Smooth muscle cell of the brain vasculature (primary cell): ENCODE data around the gene ARHGEF10L.

ENCODE experiments used
- DNase-seq: peaks from one replicate; pipeline ENCODE4 v3.0.0-alpha.2; 2012; ENCODE audit warnings: low read depth, low spot score

Gene ARHGEF10L

DNA sequence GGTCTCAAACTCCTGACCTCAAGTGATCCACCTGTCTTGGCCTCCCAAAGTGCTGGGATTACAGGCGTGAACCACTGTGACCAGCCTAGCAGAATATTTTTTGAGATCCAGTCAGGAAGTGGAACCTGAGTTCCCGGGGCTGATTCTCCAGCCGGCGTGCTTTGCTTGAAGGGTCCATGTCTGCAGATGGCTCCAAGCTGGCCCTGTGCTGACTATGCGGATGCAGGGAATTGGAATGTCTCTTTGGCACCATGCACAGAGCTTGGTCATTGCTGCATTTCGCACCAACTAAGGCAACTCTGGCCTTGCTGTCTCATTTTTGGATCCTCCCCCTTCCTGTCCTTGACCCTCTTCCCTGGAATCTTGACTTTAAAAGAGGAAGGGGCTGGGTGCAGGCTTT, 28.1 kb downstream of the ARHGEF10L start:
- no peak for DNase-seq

DNA sequence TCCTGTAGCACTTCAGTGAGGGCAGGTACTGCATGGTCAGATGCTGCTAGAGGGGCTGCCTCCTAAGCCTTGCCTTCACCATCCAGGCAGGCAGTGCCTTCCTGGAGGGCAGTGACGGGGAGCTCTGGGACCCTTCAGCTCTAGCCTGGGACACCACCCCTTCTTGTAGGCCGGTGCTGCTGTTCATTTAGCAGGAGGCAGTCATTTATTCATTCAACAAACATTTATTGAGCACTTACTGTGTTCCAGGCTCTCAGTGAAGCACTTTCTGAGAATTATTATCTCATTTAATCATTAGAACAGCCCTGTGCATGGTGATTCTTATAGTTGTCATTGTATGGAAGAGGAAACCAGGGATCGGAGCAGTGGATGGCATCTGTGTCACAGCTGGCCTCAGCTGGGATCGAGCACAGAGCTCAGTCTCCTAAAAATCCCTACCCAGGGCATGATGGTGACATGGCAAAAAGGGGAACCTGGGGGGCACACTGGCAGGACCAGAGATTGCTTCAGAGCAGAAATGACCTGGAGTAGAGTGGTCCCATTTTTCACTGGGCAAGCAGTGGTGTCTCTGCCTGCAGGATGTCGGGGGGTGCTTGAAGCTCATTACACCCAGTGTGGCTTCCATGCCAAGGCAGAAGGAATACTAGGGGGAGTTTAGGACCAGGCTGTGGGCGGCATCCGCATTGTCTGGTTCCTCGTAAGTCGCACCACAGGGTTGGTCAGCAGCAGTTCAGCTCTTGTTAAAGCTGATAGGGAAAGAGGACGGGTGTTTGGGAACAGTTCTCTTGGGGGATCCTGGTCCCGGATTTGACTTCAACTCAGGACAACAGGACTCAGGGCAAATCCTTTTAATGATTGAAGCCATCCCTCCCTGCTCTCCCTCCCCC, 28.8 kb downstream of the ARHGEF10L start:
- no peak for DNase-seq

DNA sequence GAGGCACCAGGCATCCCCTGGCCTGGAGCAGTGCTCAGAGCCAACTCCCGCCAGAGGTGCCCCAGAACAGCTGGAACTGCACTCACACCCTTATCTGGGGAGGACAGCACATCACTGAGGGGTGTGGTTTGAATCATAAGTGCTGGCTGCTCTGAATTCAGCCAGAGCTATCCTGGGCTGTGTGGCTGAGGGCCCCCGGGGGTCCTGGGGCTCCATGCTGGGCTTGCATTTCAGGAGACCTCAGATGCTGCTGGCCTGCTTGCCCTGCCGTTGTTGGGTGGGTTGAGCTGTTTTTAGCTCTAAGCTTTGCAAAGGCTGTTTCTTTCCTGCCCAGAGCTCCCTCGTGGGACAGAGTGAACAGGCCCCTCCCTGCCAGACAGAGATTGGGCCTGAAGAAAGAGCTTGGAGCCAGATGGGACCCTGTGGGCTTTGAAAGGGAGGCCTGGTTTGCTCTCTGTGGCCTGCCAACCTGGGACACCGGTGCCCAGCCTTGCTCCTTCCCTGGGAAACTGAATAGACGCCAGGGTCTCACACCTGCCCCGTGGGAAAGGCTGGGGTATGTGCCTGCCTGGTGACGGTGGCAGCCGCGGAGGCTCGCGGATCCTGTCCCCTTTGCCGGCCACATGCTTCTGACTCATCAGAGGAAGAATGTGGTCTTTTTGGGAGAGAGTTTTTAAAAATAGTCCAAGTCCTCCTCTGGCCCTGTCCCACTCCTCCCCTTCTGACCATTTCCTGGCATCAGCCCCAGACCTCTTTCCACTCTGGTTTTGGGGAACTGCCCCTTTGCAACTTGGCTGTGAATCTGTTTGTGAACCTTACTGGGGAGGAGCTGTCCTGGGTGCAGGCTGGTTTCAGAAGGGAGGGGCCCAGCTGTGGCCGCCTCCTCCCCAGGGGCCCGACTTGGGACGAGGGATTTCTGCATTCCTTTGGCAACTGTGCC, 30.0 kb downstream of the ARHGEF10L start:
- no peak for DNase-seq

DNA sequence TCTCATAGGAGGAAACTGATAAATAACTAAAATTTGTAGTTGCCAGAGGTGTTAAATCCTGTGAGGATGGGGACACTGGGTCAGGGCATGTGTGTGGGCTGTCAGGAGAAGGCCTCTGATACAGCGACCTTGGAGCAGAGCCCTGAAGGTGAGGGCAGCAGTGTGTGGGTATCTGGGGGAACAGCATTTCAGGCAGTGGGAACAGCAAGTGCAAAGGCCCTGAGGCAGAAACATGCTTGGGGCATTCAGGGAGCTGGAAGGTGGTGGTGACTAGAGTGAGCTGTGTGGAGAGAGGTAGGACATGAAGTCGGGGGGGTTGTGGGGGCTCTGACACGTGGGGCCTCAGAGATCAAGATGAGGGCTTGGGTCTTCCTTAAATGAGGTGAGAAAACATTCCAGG, 30.7 kb downstream of the ARHGEF10L start:
- no peak for DNase-seq

DNA sequence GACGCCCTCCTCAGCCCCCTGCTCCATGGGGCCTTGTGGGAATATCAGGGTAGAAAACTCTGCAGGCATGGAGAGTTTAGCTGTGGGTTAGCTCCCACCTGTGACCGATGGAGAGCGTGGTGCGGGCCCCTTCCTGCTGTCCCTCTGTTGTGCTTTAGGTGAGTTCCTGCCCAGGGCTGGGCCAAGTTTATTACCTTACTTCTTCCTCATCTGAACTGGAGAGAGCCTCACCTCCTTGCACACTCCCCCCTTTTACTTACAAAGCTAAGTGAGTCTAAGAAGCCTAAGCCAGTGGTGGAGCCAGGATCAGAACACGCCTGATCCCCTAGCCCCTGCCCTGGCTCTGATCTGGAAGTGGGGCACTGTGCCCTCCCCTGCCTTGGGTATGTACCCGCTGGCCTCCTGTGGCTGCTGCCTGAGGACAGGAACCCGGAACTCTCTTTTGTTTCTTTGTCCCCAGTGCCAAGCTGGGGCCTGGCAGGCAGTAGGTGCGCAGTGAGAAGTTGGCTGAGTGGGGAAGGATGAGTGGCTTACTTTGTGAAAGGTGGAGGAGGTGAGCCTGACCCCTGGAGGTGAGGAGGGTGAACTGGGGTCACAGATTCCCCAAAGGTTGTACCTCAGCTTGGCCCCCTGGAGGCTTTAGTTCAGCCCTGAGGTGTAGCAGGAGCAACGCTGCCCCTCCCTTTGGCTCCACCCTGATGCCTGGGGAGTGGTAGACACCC, 32.9 kb downstream of the ARHGEF10L start:
- no peak for DNase-seq

DNA sequence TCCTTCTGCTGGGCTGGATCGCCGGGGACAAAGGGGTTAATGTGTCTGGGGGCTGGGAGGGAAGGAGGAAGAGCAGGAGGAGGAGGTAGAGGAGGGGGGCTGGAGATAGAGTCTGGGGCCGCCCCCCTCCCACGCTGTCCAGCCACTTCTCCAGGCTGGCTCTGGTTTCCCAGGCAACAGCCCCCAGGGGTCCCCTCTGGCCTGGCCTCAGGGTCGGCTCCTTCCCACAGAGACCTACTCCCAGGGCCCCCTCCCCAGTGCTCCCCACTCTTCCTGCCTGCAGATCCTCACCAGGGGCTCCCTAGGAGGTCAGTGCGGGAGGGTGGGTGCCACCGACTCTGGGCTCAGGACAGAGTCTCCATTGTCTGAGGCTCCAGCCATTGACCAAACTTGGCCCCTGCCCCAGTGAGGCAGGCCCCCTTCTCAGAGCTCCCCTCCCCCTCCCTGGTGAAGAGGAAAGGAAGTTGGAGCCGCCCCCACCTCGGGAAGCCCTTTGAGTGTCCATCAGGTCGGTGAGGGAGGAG, 34.1 kb downstream of the ARHGEF10L start:
- DNase-seq: no peak

DNA sequence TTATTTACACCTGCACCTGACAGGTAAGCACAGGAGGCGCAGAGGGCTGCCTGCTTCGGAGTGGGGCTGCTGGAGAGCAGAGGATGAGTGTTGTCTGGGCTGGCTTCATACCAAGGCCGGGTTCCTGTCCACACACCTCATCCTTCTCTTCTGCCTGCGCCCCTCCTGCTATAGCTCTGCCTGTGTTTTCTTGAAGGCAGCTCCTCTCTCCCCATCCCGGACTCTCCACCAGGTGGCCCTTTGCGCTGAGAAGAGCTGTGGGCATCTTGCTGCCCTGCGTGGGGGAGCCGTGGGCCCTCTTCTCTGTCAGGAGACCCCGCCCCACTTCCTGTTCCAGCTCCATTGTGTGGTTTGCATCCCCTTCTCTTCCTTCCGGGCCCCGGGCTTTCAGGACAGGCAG, 35.0 kb downstream of the ARHGEF10L start:
- no peak for DNase-seq

DNA sequence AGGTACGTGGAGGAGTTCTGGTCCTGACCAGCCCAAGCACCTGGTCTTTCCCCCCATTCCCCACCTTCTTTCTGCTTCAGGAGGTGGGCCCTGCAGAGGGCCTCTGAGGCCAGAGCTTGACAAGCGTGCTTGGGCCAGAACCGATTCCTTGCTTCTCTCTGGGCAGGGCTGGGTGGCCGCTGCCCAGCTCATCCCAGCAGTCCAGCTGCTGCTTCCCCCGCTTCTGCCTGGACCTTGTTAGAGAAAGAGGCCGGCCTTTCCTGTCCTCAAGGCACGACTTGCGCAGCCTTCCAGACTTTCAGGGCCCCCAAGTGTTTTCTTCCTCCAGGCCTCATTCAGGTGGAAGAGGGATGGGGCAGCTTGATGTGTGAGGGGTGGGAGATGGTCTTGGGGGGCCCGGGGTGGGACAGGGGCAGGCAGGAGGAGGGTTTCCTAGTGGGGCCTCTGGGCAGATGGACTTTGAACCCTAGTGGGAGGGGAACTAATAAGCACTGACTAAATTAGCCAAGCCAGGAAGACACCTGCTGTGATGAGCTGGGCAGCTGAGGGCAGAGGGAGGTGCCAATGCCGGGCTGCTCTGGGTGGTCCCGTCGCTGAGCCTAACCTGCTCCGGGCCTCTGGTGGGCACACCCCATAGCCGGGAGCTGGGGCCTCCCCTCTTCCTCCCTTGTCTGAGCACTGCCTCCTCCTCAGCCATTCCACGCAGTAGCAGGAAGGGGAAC, 36.5 kb downstream of the ARHGEF10L start:
- no peak for DNase-seq

DNA sequence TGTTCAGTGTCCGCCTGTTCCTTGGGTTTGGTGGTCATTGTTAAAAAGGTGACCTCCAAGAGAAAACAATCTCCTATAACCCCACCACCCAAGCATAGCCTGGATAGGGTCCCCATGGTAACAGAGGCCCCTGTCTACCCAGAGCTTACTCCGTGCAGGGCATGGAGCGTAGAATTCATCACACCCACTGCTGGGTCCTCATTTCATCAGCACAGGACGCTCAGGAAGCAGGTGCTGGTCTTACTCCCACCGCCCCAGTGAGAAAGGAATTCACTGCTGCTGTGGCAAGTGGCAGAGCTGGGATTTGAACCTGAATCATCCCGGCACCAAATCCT, 37.0 kb downstream of the ARHGEF10L start:
- no peak for DNase-seq

DNA sequence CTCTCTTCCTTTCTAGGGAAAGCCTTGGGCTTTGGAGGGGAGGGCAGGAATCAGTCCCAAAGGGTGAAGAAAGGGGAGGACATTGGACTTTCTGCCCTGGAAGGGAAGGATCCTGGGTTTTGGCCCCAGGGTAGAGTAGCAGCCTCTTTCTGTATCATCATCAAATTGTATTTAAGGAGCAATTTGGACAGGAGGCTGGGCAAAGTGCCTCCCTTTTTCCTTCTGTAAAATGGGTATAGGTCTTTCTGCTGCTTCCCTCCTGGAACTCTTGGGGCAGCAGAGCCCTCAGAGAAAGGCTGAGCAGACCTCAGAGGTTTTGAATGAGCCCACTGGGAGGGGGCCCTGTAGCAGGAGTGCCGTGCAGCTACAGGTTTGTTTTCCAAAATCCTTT, 38.4 kb downstream of the ARHGEF10L start:
- no peak for DNase-seq

DNA sequence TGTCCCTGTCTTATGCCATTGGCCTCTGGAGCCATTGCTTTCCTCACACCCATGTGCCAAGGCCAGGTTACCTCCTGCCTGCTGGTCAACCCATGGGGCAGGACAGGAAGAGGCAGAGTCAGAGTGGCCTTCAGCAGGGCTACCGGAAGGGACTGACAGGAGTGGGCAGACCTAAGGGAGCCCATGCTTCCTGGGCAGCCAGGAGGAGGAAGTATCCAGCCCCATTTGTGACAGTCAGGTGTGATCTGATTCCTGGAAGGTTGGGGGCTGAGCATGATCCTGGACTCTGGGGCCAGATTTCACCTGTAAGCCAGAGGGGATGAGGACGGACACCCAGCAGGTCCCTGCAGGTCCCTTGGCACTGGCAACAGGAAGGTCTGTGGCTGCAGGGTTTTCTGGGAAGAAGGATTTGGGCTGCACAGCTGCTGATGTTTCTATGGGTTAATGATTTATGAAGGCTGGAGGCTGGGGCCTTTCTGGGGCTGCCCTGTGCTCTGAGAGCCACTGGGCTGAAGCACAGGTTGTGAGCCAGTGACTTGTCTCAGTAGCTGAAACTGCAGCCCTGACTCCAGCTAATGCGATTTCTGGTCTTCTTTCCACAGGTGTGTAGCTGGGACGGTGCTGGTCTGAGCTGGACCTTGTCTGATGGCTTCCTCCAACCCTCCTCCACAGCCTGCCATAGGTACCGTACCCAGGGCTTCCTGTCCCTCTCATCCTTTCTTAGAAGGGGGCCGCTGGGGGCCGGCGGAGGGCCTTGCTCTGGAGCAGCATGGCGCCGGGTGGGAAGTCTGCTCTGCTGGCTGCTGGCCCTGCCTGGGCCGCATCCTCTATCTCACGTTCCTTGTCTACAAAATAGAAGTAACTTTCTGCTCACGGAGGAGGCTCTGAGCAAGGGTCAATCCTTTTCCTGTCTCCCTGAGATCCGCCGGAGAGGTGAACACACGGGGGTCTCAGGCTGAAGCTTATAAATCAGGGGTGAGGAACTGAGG, 40.7 kb downstream of the ARHGEF10L start:
- DNase-seq: no peak

DNA sequence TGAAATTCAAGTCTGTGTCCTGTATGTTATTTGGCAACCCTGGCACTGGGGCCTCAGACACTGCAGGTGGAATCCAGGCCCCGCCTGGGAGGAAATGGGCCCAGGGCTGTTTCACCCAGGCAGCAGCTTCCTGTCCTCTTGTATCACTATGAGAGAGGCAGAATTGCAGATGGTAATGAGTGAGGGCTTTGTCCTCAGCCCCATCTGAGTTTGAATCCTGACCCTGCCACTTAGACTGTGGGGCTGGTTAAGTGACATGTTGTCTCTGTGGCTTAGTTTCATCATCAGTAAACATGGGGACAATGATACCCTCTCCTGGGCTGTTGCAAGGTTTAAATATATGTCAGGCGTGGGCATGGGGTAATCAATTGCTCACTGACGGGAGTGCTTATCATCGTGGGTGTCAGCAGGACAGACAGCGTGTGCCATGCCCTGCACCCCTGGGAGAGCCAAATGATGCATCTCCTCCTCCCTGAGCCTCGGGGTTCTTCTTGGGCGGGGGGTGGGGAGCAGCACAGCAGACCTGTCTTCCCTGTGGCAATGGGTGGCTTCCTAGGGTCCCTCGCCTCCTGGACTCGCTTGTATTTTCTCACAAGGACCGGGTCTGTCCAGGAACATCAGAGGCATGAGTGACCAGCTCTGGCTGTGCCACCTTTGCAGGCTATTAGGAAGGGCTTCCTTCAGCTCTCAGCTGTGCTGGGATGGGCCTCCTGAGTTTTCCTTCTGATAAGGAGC, 42.1 kb downstream of the ARHGEF10L start:
- DNase-seq: no peak

DNA sequence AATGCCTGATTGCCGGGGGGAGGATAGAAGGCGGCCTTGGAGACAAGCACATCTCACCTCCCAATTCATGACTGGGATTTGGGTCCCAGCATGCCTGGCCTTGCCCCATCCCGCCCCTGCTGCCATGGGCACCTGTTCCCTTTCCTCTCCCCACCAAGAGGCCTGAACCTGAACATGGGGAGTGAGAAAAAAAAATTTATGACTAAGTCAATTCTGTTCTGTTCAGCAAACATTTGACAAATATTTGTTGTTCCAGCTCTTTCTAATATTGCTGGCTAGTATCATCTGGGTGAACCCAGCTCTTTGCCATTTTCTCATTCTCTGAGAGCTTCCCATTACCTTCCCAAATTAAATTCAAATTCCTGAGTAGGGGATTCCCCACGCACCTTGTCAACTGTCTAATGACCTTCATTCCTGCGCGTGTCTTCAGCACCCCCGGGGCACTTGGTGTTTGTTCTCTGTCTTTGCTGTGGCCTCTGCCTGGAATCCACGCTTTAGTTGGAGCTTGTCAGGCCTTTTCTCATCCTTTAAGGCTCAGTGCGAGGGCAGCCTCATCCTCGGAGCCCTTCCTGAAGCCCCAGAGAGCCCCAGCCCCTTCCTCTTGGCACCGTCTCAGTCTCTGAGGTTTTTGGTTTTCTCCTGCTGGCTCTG, 42.8 kb downstream of the ARHGEF10L start:
- DNase-seq: no peak

DNA sequence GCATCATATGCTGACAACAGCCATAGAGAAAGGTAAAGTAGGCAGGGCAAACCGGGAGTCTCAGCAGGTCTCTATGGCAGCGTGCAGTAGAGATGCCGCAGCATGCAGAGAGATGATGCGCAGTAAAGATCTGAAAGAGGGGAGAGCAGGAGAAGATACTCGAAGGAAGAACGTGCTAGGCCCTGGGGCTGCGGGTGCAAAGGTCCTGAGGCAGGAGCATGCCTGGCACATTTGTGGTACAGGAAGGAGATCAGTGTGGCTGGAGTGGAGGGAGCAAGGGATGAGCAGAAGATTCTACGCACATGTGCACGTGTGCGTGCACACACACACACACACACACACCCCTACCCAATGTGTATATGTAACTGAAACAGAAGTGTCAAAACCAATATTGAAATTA, 45.0 kb downstream of the ARHGEF10L start:
- no peak for DNase-seq

DNA sequence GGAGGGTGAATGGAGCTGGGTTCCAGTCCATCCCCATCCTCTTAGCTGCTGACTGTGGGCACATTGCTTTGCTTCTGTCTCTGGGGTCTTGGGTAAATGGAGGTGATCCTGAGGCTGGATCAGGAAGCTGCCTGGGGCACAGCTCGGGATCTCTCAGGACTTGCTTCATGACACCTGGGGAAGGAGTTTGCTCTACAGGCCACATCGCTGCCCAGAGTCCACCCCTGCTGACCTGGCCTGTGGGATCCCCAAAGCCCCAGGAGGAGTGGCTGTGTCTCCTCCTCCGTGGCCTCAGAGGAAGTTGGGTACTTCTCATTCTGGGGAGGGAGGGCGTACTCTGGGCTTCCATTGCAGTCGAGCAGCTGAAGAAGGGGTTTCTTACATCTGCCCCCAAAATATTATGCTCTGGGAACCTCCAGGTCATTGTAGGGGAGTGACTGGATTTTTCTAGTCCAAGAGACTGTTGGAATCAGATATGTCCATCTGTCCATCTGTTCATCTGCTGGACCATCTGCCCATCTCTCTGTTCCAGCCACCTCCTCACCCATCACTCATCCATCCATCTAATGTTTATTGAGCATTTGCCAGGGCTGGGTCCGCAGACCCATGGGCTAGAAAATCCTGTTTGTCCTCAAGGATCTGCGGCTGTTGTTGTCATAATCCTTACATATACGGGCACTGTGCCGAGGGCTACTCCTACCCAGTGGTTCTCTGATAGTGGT, 45.9 kb downstream of the ARHGEF10L start:
- DNase-seq: no peak

DNA sequence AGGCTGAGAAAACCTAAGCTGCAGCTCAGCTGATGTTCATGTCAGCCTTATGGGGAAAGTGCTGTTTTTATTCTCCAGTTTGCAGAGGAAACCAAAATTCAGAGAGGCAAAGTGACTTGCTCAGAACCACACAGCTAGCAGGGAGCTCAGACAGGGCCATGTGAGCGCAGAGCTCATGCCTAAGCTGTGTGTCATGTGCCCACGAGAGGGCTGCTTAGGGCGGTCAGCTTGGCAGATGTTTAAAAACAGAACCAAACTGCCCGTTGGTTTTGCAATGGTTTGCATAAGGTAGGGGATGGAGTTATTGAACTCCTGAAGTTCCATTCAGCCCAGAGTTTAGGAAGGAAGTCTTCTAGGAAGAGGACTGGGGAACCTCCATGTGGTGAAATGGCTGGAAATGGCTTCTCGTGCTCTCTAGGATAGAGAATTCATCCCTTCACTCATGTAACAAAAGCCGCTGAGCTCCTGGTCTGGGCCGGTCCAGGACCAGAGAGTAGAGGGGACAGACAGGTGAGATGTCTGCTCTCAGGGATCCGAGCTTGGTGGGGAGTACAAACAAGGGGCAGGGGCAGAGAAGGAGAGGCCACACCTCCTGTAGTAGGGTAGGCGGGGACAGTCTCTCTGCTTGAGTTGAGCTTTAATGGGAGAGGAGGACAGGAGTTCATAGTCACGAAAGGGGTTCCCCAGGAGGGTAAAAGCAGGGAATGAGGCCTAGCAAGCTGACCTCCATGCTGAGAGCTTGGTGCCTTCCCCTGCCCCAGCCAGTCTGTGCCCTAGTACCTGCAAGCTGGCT, 46.9 kb downstream of the ARHGEF10L start:
- no peak for DNase-seq

DNA sequence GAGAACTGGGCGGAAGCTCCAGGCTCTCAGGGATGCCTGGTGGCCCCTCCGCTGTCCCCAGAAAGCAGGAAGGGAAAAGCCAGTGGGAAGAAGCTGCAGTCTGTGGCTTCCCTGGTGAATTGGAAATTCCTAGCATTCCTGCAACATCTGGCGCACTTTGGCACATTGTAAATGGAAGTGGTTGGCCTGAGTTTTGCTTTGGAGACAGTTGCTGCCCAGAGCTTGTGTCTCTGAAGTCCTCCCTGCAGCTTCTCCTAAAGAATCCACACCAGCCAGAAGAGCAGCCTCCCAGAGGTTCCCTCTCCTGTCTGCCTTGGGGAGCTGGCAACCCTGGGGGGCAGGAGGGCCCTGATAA, 48.2 kb downstream of the ARHGEF10L start:
- DNase-seq: no peak
